GM12865 (cell line): ENCODE measurements around the gene ASTN1.

Source experiments
- DNase-seq: peaks from one replicate; pipeline ENCODE4 v3.0.0; 2010; ENCODE audit warnings: low read depth
- H3K4me3 ChIP-seq: 2 replicates; pipeline ENCODE4 v1.5.1; 2011; ENCODE audit warnings: mild to moderate bottlenecking, low read depth, low read length, control low read depth
- CTCF ChIP-seq: IDR thresholded peaks from 2 replicates; pipeline ENCODE4 v1.5.1; 2011; ENCODE audit warnings: low read length, control low read depth, low read depth, inconsistent platforms; ENCODE audit not compliant: insufficient read depth; ENCODE audit errors: missing control alignments

Gene ASTN1

DNA sequence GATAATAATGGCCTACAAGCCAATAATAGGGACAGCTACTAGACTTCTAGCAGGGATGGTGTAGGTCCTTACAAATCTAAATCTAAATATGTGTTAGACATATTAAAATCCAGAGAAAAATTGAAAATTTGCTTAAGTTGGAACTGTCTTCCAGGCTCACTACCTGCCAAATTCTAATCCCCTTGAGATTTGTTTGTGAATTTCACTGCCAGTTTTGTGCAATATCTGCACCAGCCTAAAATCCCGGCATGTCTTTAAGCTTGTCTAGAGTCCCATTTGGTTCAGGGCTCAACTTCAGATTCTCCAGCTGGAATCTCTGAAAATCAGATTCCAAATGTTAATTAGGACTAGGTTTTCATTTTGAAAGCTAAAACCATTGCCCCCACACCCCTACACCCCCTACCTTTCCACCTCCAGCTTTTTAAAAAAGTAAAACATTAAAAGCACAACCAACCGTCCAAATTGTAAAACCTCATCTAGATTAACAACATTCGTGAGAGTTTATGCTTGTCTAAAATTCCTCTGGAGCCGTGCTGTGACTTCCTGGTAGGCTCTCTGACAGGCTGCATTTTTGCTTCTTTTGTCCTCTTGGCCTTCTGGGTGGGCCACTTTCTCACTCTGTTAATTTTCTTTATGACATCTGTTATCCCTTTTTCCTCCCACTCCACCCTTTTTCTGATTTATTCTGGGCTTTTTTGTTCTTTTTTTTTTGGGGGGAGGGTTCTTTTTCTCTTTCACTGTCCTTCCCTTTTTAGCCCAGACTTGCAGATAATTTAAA, 352.8 kb downstream of the ASTN1 start:
- no peak overlapping the region for H3K4me3 ChIP-seq
- TF ChIP-seq CTCF, result no peak
- no peak for DNase-seq

- no peak overlapping the region for H3K4me3 ChIP-seq
- no peak for TF ChIP-seq CTCF
- DNase-seq, result no peak
These were observed 355.2 kb downstream of the ASTN1 start for GRCh38 chr1:176809292-176809691.
